ENCODE data around the gene CFAP65.

CFAP65 gene, protein sequence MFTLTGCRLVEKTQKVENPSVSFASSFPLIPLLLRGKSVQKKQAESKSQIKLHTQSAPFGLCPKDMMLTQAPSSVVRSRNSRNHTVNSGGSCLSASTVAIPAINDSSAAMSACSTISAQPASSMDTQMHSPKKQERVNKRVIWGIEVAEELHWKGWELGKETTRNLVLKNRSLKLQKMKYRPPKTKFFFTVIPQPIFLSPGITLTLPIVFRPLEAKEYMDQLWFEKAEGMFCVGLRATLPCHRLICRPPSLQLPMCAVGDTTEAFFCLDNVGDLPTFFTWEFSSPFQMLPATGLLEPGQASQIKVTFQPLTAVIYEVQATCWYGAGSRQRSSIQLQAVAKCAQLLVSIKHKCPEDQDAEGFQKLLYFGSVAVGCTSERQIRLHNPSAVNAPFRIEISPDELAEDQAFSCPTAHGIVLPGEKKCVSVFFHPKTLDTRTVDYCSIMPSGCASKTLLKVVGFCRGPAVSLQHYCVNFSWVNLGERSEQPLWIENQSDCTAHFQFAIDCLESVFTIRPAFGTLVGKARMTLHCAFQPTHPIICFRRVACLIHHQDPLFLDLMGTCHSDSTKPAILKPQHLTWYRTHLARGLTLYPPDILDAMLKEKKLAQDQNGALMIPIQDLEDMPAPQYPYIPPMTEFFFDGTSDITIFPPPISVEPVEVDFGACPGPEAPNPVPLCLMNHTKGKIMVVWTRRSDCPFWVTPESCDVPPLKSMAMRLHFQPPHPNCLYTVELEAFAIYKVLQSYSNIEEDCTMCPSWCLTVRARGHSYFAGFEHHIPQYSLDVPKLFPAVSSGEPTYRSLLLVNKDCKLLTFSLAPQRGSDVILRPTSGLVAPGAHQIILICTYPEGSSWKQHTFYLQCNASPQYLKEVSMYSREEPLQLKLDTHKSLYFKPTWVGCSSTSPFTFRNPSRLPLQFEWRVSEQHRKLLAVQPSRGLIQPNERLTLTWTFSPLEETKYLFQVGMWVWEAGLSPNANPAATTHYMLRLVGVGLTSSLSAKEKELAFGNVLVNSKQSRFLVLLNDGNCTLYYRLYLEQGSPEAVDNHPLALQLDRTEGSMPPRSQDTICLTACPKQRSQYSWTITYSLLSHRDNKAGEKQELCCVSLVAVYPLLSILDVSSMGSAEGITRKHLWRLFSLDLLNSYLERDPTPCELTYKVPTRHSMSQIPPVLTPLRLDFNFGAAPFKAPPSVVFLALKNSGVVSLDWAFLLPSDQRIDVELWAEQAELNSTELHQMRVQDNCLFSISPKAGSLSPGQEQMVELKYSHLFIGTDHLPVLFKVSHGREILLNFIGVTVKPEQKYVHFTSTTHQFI (N-terminal part only)

DNA sequence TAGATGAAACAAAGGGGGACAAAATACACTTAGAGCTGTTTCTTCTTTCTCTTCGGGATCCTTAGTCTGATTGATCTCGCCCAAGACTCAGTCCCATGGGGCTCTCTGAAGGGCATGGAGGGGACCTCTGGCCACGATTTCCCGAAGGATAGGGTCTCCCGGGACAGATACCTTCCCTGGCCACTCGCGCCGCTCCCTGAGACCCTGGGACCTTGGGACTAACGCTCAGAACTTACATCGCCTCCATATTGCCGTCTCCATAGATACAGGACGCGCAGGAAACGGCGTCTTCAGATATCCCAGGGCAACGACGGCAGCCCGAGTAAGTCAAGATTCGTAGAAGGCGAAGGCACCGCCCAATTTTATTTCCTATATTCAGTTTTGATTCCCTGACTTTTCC is at the start of gene CFAP65:
CFAP65 (minus strand) TSS at position 265 of the 400 bp plus-strand sequence. CDS start 2,468 bp downstream, outside the sequence.
- peak in 1 of 2 donors; percentile 16 for DNase-seq (ENCODE audit: extremely low read depth in 1 of 2, low read depth in 1 of 2)

DNA sequence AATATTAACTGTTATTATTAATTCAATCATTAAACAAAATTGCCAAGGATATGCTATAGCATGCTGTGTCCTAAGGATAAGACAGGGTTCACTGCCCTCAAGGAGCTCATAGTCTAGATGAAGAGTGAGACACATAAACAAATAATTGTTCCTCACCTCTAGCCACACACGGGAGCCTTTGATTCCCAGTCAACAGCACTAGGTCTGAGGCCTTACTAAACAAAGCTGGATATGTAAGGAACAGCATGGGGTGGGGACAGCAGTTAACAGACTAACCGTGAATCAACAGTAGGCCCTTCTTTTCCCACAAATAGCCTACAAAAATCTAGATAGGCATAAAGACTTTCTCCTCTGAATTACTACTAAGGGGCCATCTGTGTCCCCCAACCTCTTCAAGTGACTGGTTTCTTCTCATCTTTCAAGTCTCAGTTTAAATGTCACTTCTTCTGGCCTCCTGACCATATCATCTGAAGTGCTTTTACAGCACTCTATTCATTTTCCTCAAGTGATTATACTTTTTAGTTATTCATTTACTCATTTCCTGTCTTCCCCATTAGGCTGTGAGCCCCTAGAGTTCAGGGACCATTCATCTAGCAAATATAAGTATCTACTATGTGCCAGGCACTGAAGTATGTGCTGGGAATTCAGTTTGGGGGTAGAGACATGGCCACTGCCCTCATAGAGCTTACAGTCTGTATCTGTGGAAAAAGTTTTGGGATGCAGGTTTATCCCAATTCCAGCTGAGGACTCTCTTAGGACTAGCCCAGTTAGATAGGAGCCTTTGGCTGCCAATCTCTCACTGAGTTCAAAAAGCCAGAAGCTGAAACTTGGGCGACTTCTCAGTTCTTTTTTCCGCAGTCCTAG is 49.4 kb upstream of the CFAP65 start:
- DNase-seq (ENCODE audit: extremely low read depth in 1 of 2, low read depth in 1 of 2) = no peak

DNA sequence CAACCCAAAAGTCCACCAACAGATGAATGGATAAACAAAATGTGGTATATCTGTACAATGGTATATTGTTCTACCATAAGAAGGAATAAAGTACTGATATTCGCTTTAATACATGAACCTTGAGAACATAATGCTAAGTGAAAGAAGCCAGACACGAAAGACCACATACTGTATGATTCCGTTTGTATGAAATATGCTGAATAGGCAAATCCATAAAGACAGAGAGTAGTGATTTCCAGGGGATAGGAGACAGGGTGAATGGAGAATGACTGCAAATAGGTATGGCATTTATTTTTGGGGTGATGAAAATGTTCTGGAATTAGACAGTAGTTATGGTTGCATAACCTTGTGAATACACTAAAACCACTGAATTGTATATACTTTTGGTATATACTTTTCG is 48.0 kb upstream of the CFAP65 start:
- DNase-seq (ENCODE audit: extremely low read depth in 1 of 2, low read depth in 1 of 2) = no peak

DNA sequence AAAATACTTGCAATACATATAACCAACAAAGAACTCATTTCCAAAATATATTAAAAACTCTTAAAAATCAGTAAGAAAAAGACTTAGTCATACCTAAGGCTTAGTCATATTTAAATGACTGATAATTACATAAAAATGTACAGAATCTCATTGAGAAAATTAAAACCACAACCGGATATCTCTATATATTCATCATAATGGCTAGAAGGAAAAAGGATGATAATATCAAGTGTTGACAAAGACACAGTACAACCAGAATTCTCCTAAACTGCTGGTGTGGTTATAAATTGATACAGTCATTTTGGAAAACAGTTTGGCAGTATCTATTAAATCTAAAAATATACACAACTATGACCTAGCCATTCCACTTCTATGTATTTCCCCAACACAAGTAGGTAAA is 46.5 kb upstream of the CFAP65 start:
- no peak for DNase-seq (ENCODE audit: extremely low read depth in 1 of 2, low read depth in 1 of 2)

DNA sequence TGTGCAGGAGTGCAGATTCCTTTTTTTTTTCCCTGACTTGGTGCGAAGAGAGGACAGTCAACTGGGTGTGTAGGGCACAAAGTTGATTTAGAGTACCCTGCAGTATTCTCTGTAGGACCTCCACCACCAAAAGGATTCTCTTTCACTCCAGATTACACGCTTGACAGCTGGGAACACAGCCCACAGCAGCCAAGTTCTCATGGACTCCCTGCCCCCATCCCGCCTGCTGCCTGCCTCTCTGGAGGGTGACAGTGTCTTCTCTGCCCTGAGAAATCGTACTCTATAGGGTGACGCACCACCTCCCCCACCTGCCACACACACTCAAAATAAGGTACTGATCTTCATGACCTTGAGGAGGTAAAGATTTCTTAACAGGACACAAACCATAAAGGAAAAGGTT is 46.0 kb upstream of the CFAP65 start:
- DNase-seq (ENCODE audit: extremely low read depth in 1 of 2, low read depth in 1 of 2) = no peak

DNA sequence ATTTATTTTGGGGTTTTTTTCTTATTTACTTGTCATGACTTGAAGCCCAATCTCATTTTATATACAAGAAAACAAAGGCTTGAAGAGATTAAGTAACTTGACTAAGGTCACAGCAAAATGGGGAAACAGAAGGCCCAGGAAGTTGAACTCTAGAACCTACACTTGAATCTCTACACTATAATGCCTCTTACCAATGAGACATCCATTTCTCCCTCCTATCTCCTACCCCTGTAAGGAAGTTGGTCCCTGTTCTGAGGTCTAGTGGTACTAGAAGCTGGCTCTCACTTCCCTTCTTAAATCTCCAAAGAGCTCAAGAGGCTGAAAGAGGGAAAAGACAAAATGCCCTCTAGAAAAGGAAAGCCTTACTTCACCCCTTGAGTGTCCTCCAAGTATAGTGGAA is 44.9 kb upstream of the CFAP65 start:
- DNase-seq (ENCODE audit: extremely low read depth in 1 of 2, low read depth in 1 of 2) = no peak

DNA sequence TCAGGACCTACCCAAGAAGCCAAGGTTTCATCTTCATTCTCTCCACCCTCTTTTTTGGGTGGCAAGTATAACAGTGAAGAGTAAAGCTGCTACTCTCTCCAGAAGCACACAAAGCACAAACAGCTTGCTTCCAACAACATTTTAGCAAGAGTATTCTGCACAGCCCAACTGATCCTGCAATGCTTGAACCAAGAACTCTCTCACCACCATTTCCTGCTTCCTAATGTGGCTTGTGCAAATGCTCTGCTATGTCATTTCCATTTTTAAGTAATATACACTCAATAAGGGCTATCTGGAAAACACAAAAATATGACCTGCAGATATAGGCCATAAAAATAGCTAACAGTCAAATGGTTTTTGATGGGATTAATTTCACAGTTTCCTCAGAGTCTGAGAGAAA is 43.5 kb upstream of the CFAP65 start:
- no peak for DNase-seq (ENCODE audit: extremely low read depth in 1 of 2, low read depth in 1 of 2)

DNA sequence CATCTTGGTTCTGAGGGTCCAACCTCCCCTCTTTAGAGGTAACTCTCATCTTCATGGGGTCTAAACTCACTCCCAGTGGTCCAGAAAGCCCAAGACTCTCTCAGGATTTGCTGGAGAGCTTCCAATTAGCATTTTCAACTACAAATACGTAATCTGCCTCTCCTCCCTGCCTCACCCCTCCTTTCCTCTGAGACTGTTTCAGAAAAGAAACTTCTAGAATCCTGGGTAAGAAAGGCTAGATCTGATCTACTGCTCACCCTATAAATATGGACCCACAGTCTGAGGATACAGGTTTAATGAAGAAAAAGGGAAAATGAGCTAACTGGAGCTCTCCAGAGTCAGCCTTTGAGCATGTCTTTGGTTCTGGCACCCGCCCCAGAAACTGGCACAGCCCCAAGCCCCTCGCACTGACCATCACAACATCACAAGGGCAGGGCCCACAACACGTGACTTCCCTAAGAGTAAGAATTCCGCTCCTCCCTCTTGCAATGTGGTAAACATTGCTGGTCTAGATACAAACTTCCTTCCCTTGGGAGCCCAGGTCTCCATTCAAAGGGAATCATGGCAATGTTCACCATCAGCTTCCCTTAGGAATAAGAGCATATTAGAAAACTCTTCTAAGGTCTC is 41.1 kb upstream of the CFAP65 start:
- DNase-seq (ENCODE audit: extremely low read depth in 1 of 2, low read depth in 1 of 2) = no peak

DNA sequence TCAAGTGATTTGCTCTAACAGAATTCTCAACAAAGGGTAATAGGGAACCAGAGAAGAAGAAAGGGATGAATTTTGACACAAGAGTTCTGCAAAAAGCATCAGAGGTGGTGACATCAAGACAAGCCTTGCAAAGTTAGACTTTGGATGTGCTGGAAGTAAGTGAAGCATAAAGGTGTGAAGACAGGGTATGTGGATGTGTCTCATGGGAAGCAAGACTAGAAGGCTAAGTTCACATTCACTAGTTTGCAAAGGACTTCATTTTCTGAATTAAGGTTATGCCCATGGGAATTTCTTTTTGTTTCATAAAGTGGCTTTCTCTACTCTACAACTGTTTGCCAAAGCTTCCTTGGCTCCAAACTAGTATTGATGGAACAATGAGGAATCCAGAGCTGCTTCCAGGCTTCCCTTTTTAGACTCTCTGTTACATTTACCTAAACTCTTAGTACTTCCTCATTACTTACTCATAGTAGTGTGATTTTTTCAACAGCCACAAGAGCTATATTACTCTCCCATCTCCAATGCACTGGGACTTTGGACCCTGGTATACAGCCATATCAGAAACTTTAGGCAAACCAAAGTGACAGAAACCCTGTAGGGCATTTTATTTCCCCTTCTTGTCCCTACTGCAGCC is 40.5 kb upstream of the CFAP65 start:
- no peak for DNase-seq (ENCODE audit: extremely low read depth in 1 of 2, low read depth in 1 of 2)

DNA sequence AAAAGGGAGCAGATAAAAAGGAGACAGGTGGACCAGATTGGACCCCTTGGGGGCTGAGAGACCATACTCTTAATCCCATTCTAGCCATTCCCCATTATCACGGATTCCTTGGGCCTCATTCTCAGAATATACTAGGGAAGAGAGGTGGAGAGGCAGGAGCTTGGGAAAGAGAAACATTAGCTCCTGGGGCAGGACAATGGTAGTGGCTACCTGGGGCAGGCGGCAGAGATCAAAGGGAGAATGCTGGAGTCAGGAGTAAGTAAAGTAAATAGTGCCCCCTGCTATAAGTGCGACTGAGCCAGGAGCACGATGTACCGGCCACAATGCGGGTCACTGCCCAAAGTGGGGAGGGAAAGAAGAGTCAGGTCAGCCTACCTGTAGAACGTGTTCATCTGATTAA is 39.8 kb upstream of the CFAP65 start:
- no peak for DNase-seq (ENCODE audit: extremely low read depth in 1 of 2, low read depth in 1 of 2)

DNA sequence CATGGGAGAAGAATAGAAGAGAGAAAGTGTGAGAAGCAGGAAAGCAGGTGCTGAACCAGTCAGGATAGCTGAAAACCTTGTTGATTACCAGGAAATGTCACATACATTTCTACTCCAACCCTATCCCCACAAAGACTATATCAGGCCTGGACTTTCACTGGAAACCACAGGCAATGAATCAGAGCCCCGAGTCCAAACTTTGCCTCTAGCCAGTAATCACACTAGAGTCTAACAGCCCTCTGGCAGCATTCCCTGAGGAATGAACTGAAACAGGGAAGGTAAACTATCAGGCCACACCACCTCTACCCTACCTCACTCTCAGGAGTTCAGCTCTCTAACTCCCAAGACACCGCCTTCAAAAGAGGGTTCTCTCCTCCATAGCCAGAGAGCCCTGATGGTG is 38.1 kb upstream of the CFAP65 start:
- no peak for DNase-seq (ENCODE audit: extremely low read depth in 1 of 2, low read depth in 1 of 2)

DNA sequence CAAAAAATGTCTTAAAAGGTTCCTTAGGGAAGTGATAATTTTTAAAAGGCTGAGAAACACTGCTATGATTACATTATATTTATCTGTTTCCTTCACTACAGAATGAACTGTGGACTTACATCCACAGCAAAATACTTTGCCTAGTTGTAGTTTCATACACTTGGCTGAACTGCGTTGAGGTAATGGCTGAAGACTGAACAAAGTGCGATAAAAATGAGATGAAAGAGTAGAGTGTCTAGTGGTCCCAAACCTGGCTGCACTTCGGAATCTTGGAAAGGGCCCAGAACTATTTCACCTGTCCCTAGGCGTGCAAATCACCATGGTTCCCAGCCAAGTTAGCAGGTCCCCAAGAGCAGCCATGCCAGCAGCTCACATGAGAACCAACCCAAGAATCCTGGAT is 37.6 kb upstream of the CFAP65 start:
- DNase-seq (ENCODE audit: extremely low read depth in 1 of 2, low read depth in 1 of 2) = no peak

DNA sequence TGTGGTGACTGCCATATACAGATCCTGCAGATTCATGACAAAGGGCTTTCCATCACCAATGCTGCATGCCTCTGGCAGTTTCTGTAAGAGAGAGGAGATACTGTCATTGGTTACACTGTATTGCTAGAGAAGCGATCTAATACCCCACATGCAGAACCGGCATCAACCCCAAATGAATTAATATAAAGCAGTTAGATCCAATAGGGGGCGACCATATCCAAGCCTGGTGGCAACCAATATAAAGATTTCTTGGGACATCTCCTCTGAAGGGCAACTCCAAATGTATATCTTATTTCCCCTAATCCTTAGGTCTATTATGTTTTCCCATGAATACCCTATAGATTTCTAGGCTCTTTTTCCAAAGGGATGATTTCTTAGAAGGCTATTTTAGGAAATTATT is 36.8 kb upstream of the CFAP65 start:
- DNase-seq (ENCODE audit: extremely low read depth in 1 of 2, low read depth in 1 of 2) = no peak

DNA sequence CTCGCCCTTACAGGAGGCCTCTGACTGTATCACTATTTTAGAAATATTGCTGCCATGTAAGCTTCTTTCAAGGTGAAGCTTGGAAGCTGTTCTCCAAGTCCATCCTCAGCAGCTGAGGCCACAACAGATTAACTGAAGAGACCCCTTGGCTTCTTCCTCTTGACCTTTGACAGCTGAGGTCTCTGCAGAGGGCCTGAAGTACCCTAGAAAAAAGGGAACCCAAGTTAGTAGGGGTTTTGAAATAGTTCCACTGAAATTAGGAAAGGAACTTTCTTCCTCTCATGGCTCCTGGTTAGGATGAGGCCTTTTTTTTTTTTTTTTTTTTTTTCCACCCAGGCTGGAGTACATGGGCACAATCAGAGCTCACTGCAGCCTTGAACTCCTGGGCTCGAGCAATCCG is 34.9 kb upstream of the CFAP65 start:
- no peak for DNase-seq (ENCODE audit: extremely low read depth in 1 of 2, low read depth in 1 of 2)

DNA sequence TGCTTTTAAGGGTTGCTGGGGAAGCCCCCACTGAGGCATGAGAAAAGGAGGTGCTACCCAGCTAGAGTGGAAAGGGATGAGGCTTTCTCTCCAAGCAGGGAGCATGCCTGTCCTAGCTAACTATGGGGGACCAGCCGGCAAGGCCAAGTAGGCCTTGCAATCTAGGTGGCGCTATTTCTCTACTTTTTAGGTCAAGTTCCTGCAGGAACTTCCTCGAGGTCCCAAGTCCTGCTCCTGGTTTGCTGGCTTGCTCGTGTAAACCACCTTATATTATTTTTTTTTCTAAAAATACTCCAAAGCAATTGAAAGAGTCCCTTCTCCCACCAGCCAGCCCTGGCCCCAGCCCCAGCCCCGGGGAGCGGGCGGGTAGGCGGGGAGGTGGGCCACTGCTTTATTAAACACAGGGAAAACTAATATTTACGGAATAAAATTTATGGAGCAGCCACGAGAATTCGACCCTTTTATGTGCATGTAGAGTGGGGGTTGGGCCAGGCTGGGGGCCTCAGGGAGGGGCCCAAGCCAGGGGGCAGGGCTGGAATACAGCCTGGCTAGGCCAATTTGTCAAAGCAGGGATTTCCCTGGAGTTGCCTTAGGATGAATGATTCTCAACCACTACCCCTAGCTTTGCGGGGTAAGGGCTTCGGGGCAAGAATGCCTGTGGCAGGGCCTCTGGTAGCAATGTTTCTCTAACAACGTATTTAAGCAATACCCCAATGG is 32.3 kb upstream of the CFAP65 start:
- DNase-seq (ENCODE audit: extremely low read depth in 1 of 2, low read depth in 1 of 2) = no peak

DNA sequence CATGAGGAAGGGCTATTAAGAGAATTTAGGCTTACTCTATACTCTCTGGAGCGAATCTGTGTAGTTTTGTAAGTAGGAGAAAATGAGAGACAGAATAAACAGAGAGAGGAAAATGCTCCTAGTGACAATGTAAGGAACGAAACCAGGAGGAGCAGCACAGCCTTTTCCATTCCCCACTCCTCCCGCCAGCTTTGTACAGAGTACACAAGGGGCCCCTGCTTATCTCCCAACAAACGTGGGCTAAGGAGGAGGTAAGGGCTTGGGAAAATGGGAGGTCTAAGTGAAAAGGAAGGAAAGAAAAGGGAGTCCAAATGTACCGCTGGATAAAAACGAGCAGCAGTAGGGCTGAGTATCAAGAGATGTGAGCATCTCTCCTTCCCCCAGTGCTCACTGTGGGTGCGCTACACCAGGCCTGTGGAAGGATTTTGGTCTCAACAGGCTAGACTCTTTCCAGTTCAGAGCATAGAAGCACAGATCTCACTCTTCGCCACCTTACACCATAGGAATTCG is 31.5 kb upstream of the CFAP65 start:
- no peak for DNase-seq (ENCODE audit: extremely low read depth in 1 of 2, low read depth in 1 of 2)

DNA sequence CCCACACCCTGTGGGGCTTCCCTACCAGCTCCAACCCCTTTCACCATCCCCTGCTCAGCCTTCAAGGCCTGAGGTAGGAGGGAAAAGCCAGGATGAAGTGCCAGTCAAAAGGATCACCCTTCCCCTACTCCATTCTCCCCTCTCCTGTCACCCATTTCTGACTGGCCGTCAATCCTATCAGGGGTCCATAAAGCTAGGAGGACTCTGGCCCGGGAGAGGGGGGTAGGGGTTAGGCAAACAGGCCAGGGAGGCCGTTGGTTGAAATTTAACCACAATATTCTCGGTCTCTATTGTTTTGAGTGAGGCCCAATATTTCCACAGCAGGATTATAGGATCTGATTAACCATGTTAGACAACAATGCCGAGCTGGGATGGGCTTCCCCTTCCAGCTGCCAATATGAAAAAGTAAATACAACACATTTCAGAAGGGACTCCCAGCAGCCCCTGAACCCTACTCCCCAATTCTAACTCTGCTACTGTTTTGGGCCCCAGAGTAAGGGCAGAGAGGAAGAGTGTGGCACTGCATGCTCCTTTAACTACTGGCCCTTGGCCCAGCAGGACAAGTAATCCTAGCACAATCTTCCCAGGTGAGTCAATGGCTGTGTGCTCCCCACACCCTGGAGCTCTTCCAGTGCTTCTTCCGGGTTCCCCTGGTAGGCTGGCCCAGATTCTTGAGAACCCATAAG is 30.0 kb upstream of the CFAP65 start:
- no peak for DNase-seq (ENCODE audit: extremely low read depth in 1 of 2, low read depth in 1 of 2)

DNA sequence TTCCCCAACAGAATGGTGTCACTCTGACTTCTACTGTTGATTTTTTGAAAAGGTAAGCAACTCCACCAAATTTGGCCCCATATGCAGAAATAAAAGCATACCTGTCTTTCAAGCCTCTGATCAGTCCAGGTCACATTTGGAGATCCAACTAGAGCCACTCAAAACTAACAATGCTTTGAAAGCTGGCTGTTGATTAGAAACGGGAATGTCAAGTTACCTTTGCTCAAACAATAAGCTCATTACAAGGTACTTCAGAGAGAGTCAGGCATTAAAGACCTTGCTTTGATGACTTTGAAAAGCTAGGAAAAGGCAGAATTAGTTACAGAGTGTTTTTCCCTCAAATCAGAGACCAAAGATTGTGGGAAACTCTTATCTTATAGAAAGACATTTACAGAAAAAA is 24.2 kb upstream of the CFAP65 start:
- no peak for DNase-seq (ENCODE audit: extremely low read depth in 1 of 2, low read depth in 1 of 2)

Measured in stimulated activated CD8-positive, alpha-beta memory T cell treated with anti-CD3 and anti-CD28 coated beads, Interleukin-7, amount 100 ng/mL, for 48 hours (primary cell).